Stimulated activated CD8-positive, alpha-beta memory T cell treated with anti-CD3 and anti-CD28 coated beads, Interleukin-2, amount 100 ng/mL, for 1 hour (primary cell): ENCODE measurements around the gene CRYBA2.

Source experiments
- DNase-seq, 2 donors: peaks; one replicate each; pipeline ENCODE4 v3.0.0-alpha.2; 2020; ENCODE audit warnings: low read depth in 2 of 2

The CRYBA2 gene

GRCh38 chr2:219023045-219023605, 29.9 kb upstream of the CRYBA2 start:
- DNase-seq = no peak

GRCh38 chr2:219022616-219023015, 29.4 kb upstream of the CRYBA2 start:
- DNase-seq = no peak

GRCh38 chr2:219022041-219022440, 28.8 kb upstream of the CRYBA2 start:
- DNase-seq = no peak

GRCh38 chr2:219021591-219021990, 28.4 kb upstream of the CRYBA2 start:
- DNase-seq = no peak

- no peak for DNase-seq
These were observed 27.6 kb upstream of the CRYBA2 start for GRCh38 chr2:219020604-219021365.

GRCh38 chr2:219019436-219019835, 26.2 kb upstream of the CRYBA2 start:
- no peak for DNase-seq

GRCh38 chr2:219018726-219019125, 25.5 kb upstream of the CRYBA2 start:
- no peak for DNase-seq

- no peak for DNase-seq
These were observed 25.1 kb upstream of the CRYBA2 start for GRCh38 chr2:219018286-219018685.

GRCh38 chr2:219017201-219017931, 24.1 kb upstream of the CRYBA2 start:
- DNase-seq = no peak

GRCh38 chr2:219016721-219017120, 23.5 kb upstream of the CRYBA2 start:
- DNase-seq = no peak

GRCh38 chr2:219010873-219011272, 17.7 kb upstream of the CRYBA2 start:
- DNase-seq = no peak

GRCh38 chr2:219010162-219010756, 17.0 kb upstream of the CRYBA2 start:
- no peak for DNase-seq

- DNase-seq = no peak
These were observed 16.1 kb upstream of the CRYBA2 start for GRCh38 chr2:219009294-219009693.

GRCh38 chr2:219003979-219004378, 10.8 kb upstream of the CRYBA2 start:
- no peak for DNase-seq

- no peak for DNase-seq
These were observed 10.0 kb upstream of the CRYBA2 start for GRCh38 chr2:219003267-219003634.

- DNase-seq = no peak
These were observed 9.4 kb upstream of the CRYBA2 start for GRCh38 chr2:219002395-219003266.

- no peak for DNase-seq
These were observed 8.6 kb upstream of the CRYBA2 start for GRCh38 chr2:219001577-219002394.

GRCh38 chr2:219001100-219001576, 7.9 kb upstream of the CRYBA2 start:
- DNase-seq = no peak

- no peak for DNase-seq
These were observed 7.3 kb upstream of the CRYBA2 start for GRCh38 chr2:219000569-219000960.

- no peak for DNase-seq
These were observed 6.8 kb upstream of the CRYBA2 start for GRCh38 chr2:218999881-219000568.
